Neural crest cell (in vitro differentiated cells): ENCODE results near the gene CHCHD4. TPM values are rescaled to one million over a fixed set of nuclear protein-coding genes. Genes with fewer than 3 reads are reported as not detected.
"Not testable (repeated sequence)": the region's sequence is repeated elsewhere in the genome, so short reads cannot be mapped to it uniquely, and the experiment has no call there.

Experiments used
- DNase-seq: peaks from one replicate; pipeline ENCODE4 v3.0.0; 2021; ENCODE audit warnings: low read depth, mixed read lengths, low spot score
- H3K27ac Mint-ChIP-seq: one replicate; pipeline ENCODE4 v1.8.0; 2021; ENCODE audit warnings: mild to moderate bottlenecking, mixed read lengths; ENCODE audit not compliant: unreplicated experiment
- H3K27me3 Mint-ChIP-seq: 2 replicates; pipeline ENCODE4 v1.8.0; 2021; ENCODE audit warnings: low read depth, mild to moderate bottlenecking, mixed read lengths
- H3K36me3 Mint-ChIP-seq: 2 replicates; pipeline ENCODE4 v1.8.0; 2021; ENCODE audit warnings: low read depth, mild to moderate bottlenecking, mixed read lengths
- H3K4me1 Mint-ChIP-seq: 2 replicates; pipeline ENCODE4 v1.8.0; 2021; ENCODE audit warnings: mixed read lengths
- H3K4me3 Mint-ChIP-seq: one replicate; pipeline ENCODE4 v1.8.0; 2021; ENCODE audit warnings: mild to moderate bottlenecking, mixed read lengths
- H3K9me3 Mint-ChIP-seq: 2 replicates; pipeline ENCODE4 v1.8.0; 2021; ENCODE audit warnings: mixed read lengths
- CTCF ChIP-seq: fragments of 200-600 bp; sonication (generic); conservative IDR thresholded peaks from 2 replicates; pipeline ENCODE4 v1.5.0; 2021; ENCODE audit warnings: antibody characterized with exemption, mild to moderate bottlenecking
- total RNA-seq: library from RNA; stranded (reverse); gene quantifications from 2 replicates; pipeline ENCODE4 v1.2.1, GENCODE V29; 2021

CHCHD4 gene
- total RNA-seq, 1 donor from 2014 or later: 16.9 TPM

DNA sequence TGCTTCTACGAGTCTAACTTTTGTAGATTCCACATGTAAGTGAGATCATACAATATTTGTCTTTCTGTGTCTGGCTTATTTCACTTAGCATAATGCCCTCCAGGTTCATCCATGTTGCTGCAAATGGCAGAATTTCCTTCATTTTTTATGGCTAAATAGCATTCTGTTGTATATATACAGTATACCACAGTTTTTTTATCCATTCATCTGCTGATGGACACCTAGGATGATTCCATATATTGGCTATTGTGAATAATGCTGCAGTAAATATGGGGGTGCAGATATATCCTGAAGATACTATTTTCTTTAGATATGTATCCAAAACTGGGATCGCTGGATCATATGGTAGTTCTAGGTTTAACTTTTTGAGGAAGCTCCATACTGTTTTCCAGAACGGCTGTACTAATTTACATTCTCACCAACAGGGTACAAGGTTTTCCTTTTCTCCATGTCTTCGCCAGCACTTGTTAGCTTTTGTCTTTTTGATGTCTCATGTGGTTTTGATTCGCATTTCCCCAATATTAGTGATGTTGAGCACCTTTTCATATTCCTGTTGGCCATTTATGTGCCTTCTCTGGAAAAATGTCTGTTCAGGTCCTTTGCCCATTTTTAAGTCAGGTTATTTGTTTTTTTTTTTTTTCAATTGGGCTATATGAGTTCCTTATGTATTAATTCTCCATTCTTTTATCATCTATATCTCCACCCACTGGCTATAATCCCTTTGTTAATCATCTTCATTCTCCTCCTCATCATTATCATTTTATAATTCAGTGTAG, 26.9 kb downstream of the CHCHD4 start:
- H3K36me3 Mint-ChIP-seq: no peaks in the 10 kb centered on the region
- peaks cover 4% of the 10 kb centered on the region for H3K9me3 Mint-ChIP-seq

DNA sequence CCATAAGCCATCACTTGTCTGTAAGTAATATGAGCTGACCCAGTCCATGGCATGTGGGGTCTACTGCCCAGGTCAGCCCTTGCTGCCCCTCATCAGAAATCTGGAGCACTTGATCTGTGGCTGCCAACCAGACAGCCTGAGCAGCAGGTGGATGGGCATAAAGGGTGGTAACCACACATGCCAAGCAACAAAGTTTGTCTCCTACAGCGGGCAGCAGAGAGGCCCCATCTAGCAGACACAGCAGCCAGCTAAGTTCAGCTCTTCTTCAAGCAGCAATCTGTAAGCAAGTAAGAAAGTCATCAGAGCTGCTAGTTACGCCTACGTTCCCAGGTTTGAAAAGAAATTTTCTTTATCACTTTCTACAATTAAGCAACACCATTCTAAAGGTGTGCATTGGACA, 27.9 kb downstream of the CHCHD4 start:
- no peak for TF ChIP-seq CTCF
- no peak for DNase-seq
- H3K9me3 Mint-ChIP-seq: peaks cover 4% of the 10 kb centered on the region
- H3K36me3 Mint-ChIP-seq: no peaks in the 10 kb centered on the region
- no peak overlapping the region for H3K4me3 Mint-ChIP-seq
- peaks cover 22% of the 10 kb centered on the region for H3K27me3 Mint-ChIP-seq
- no peak overlapping the region for H3K27ac Mint-ChIP-seq
- H3K4me1 Mint-ChIP-seq: no peaks in the 10 kb centered on the region

More for the DNA sequence above, 26.9 kb downstream of the CHCHD4 start:
- no peak for DNase-seq
- no peak overlapping the region for H3K4me3 Mint-ChIP-seq
- H3K27me3 Mint-ChIP-seq: peaks cover 26% of the 10 kb centered on the region
- no peaks in the 10 kb centered on the region for H3K4me1 Mint-ChIP-seq
- no peak overlapping the region for H3K27ac Mint-ChIP-seq
- no peak for TF ChIP-seq CTCF

DNA sequence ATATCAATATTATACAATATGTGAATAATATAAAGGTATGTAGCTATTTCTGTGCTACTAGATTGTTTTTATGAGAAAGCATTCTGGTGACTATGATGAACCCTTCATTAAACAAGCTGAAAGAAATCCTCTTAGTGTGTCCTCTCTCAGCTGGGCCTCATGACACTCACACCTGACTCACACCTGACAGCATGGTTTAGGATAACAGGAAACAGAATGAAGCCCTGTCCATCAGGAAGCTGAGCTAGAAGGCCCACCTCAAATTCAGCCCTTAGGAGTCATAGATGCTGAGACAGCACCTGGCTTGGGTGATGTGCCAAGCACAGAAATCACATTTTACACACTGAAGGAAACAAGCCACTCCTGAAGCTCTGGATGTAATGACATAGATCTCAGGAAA, 30.8 kb downstream of the CHCHD4 start:
- no peak overlapping the region for H3K27ac Mint-ChIP-seq
- no peak for TF ChIP-seq CTCF
- peaks cover 17% of the 10 kb centered on the region for H3K27me3 Mint-ChIP-seq
- no peak for DNase-seq
- H3K4me1 Mint-ChIP-seq: no peaks in the 10 kb centered on the region
- H3K4me3 Mint-ChIP-seq: no peak overlapping the region
- H3K36me3 Mint-ChIP-seq: no peaks in the 10 kb centered on the region
- H3K9me3 Mint-ChIP-seq: peaks cover 4% of the 10 kb centered on the region

GRCh38 chr3:14092464-14092863, 32.2 kb downstream of the CHCHD4 start:
- Mint-ChIP-seq H3K9me3 (peaks cover 6% of the 10 kb centered on the region), H3K36me3 (peaks cover under 1% of the 10 kb centered on the region), H3K27me3 (peaks cover 18% of the 10 kb centered on the region), H3K4me1 (no peaks in the 10 kb centered on the region), H3K27ac (no peak overlapping the region), H3K4me3 (no peak overlapping the region)
- DNase-seq: no peak
- TF ChIP-seq CTCF: no peak

GRCh38 chr3:14091959-14092358, 32.7 kb downstream of the CHCHD4 start:
- H3K4me3 Mint-ChIP-seq, H3K27ac Mint-ChIP-seq, H3K9me3 Mint-ChIP-seq, DNase-seq, H3K4me1 Mint-ChIP-seq, H3K36me3 Mint-ChIP-seq: not testable (repeated sequence)
- H3K27me3 Mint-ChIP-seq: peaks cover 15% of the 10 kb centered on the region

DNA sequence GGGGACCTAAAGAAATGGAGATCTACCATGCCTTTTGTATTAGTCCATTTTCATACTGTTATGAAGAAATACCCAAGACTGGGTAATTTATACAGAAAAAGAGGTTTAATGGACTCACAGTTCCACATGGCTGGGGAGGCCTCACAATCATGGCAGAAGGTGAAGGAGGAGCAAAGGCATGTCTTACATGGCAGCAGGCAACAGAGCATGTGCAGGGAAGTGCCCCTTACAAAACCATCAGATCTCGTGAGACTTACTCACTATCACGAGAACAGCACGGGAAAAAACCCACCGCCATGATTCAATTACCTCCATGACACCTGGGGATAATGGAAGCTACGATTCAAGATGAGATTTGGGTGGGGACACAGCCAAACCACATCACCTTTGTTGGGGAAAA, 37.2 kb downstream of the CHCHD4 start:
- H3K27me3 Mint-ChIP-seq, H3K36me3 Mint-ChIP-seq, H3K4me1 Mint-ChIP-seq, H3K4me3 Mint-ChIP-seq, DNase-seq, H3K27ac Mint-ChIP-seq: not testable (repeated sequence)
- peaks cover 11% of the 10 kb centered on the region for H3K9me3 Mint-ChIP-seq
